Ovary (tissue), 9 donors: ENCODE measurements around the gene SVBP. TPM values are rescaled to one million over a fixed set of nuclear protein-coding genes. Genes with fewer than 3 reads are reported as not detected.
A peak's percentile ranks its signal among the peaks of the same experiment; 100 is the strongest.

Experiments
- DNase-seq, 5 donors: peaks; one replicate each; pipeline ENCODE4 v3.0.0-alpha.2; 2019 to 2020
- H3K27ac ChIP-seq, 2 donors: fragments of 200-600 bp; one replicate each; pipeline versions ENCODE4 v1.5.1 to v1.8.0; 2019 to 2022
- H3K27me3 ChIP-seq: fragments of 200-600 bp; one replicate; pipeline ENCODE4 v1.8.0; 2022
- H3K36me3 ChIP-seq: fragments of 200-600 bp; sonication (generic); one replicate; pipeline ENCODE4 v1.5.1; 2019
- H3K4me1 ChIP-seq: one replicate; pipeline ENCODE4 v1.8.1; 2013; ENCODE audit warnings: mild to moderate bottlenecking, moderate library complexity; ENCODE audit not compliant: insufficient read depth
- H3K4me3 ChIP-seq: fragments of 200-600 bp; sonication (generic); one replicate; pipeline ENCODE4 v1.5.1; 2017
- H3K9me3 ChIP-seq, 2 donors: fragments of 200-600 bp in 1 of 2; sonication (generic) in 1 of 2; one replicate each; pipeline versions ENCODE4 v1.5.1 to v1.8.1; 2013 to 2019; ENCODE audit warnings: mild to moderate bottlenecking in 1 of 2, moderate library complexity in 1 of 2
- CTCF ChIP-seq, 3 donors: fragments of 450-650 bp in 2 of 3; fragments of 200-600 bp in 1 of 3; IDR thresholded peaks; one replicate each; pipeline versions ENCODE4 v1.5.1 to v1.8.0; 2016 to 2022; ENCODE audit warnings: antibody characterized with exemption in 3 of 3, mild to moderate bottlenecking in 1 of 3
- EP300 ChIP-seq: sonication (generic); formaldehyde crosslinking; IDR thresholded peaks from one replicate; pipeline ENCODE4 v1.6.1; 2017; ENCODE audit warnings: antibody characterized with exemption
- POLR2A ChIP-seq: fragments of 450-650 bp; IDR thresholded peaks from one replicate; pipeline ENCODE4 v1.6.1; 2017; ENCODE audit warnings: antibody characterized with exemption, mild to moderate bottlenecking, moderate library complexity
- WGBS, 3 donors: extraction: QIAGEN DNeasy Blood & Tissue Kit in 1 of 3; methylation state at CpG; one replicate each; pipeline versions ENCODE4 v1.1.5 to v1.1.7; 2013 to 2017; 5-methylcytosine and 5-hydroxymethylcytosine counted together
- intact Hi-C, 4 donors: fragments of 100-400 bp; cut with DNase I; formaldehyde crosslinking; loops; one replicate each; pipeline versions ENCODE4 v1.11.0 to v1.15.1; 2022 to 2023
- polyA plus RNA-seq, 2 donors: library from polyadenylated mRNA; stranded (reverse); fragments of 200-250 nt in 1 of 2; fragments of 350-450 nt in 1 of 2; fragmentation: Illumina TruSeq in 1 of 2; extraction: RNeasy Lipid Tissue Mini Kit (QIAGEN cat#74804) in 1 of 2; gene quantifications; one replicate each; pipeline ENCODE4 v1.2.3, GENCODE V29; 2013 to 2014
- total RNA-seq, 7 donors: library from RNA; depleted of rRNA in 2 of 7; stranded (reverse); fragments of >200 nt in 2 of 7; fragmentation: NEBNext Ultra II Directional in 3 of 7; extraction: Animal tissue kit (Norgen Biotek cat#: 25700) in 3 of 7; gene quantifications; one replicate each; pipeline versions ENCODE4 v1.1.0 to v1.2.4, GENCODE V29; 2016 to 2023
- donor health status: DM: no; HTN: no; CAD: no; lungs with moderate emphysema.
- donor health status: DM: no; HTN: no; CAD: no.
- donor health status: Bipolar disorder and iron deficiency.
- donor health status: DM: yes; HTN: yes; CAD: no.
- donor health status: DM: no; HTN: no; CAD: no.
- donor health status: DM: yes; HTN: yes; CAD: no.

Gene SVBP
- total and polyA plus RNA-seq, 9 donors, result 20.8 to 56.6 (median 39.6) TPM

GRCh38 chr1:42788021-42788420 is 29.2 kb downstream of the SVBP start:
- TF ChIP-seq POLR2A (no peak), EP300 (no peak), CTCF (IDR thresholded peaks at IDR 0.05) (no peak)
- Histone ChIP-seq H3K4me1 (peaks cover 5% of the 10 kb centered on the region), H3K27me3 (no peaks in the 10 kb centered on the region), H3K4me3 (no peak overlapping the region), H3K36me3 (no peaks in the 10 kb centered on the region), H3K27ac (no peak overlapping the region), H3K9me3 (no peaks in the 10 kb centered on the region)
- intact Hi-C loops, result loop anchor here in 1 of 4 donors (10.0 kb wide), 1 partner anchor 277 kb away; no protein-coding TSS in a partner anchor
- WGBS, 3 donors, result 96 to 98% (median 97%) methylated on average over 1 of the region's 1 CpG
- DNase-seq, result no peak

- Histone ChIP-seq H3K4me1 (peaks cover 5% of the 10 kb centered on the region), H3K27me3 (no peaks in the 10 kb centered on the region), H3K9me3 (no peaks in the 10 kb centered on the region), H3K27ac (no peak overlapping the region), H3K4me3 (no peak overlapping the region), H3K36me3 (no peaks in the 10 kb centered on the region)
- DNase-seq, result no peak
- TF ChIP-seq CTCF (IDR thresholded peaks at IDR 0.05) (no peak), POLR2A (no peak), EP300 (no peak)
- intact Hi-C loops, result loop anchor here in 1 of 4 donors (10.0 kb wide), 1 partner anchor 279 kb away; no protein-coding TSS in a partner anchor
- 89 to 92% (median 90%) methylated on average over 5 of the region's 5 CpGs for WGBS, 3 donors
Measured at GRCh38 chr1:42786097-42786496, 31.1 kb downstream of the SVBP start.

- Histone ChIP-seq H3K4me3 (peak within 1 kb of the TSS; percentile 23), H3K27me3 (no peaks in the 10 kb centered on the region), H3K9me3 (no peaks in the 10 kb centered on the region), H3K4me1 (peaks cover 5% of the 10 kb centered on the region), H3K36me3 (no peaks in the 10 kb centered on the region), H3K27ac (no peak within 1 kb of the TSS)
- intact Hi-C loops, result loop anchor here in 1 of 4 donors (10.0 kb wide), 1 partner anchor 280 kb away; no protein-coding TSS in a partner anchor
- 3 to 8% (median 3%) methylated on average over 33 to 54 of the region's 54 CpGs for WGBS, 3 donors
- DNase-seq, result peak in 3 of 5 donors; percentile 20 to 48 (median 21)
- TF ChIP-seq EP300 (no peak), CTCF (IDR thresholded peaks at IDR 0.05) (no peak), POLR2A (no peak)
Measured at GRCh38 chr1:42784946-42785693, 32.1 kb downstream of the SVBP start, which contains the start of gene TMEM269. Gene TMEM269, plus strand, starts transcription at chr1:42784991. Its CDS starts 4,903 bp downstream, at chr1:42789894.

GRCh38 chr1:42784547-42784945 is 32.7 kb downstream of the SVBP start:
- WGBS, 3 donors, result 68 to 83% (median 81%) methylated on average over 18 of the region's 18 CpGs
- TF ChIP-seq POLR2A (no peak), EP300 (no peak), CTCF (IDR thresholded peaks at IDR 0.05) (no peak)
- Histone ChIP-seq H3K4me1 (peaks cover 5% of the 10 kb centered on the region), H3K4me3 (no peak overlapping the region), H3K36me3 (no peaks in the 10 kb centered on the region), H3K27me3 (no peaks in the 10 kb centered on the region), H3K9me3 (no peaks in the 10 kb centered on the region), H3K27ac (no peak overlapping the region)
- no peak for DNase-seq
- intact Hi-C loops, result loop anchor here in 1 of 4 donors (10.0 kb wide), 1 partner anchor 280 kb away; no protein-coding TSS in a partner anchor
